SK-N-SH treated with all-trans-retinoic acid at 6 μM for 48 hours (cell line): ENCODE results near the gene AHRR.

Source experiments
- ATAC-seq: fragments of 200-7000 bp; cut with Tn5 transposase; 3 replicates; pipeline ENCODE4 v1.9.1; 2020; ENCODE audit warnings: mild to moderate bottlenecking, moderate library complexity
- ARNTL ChIP-seq: fragments of 450-650 bp; formaldehyde crosslinking; IDR thresholded peaks from 2 replicates; pipeline ENCODE4 v1.5.0; 2020; ENCODE audit warnings: low read depth, mild to moderate bottlenecking, moderate library complexity, borderline replicate concordance
- BACH2 ChIP-seq: fragments of 250-450 bp; sonication (Bioruptor Pico); IDR thresholded peaks from 2 replicates; pipeline ENCODE4 v1.9.0; 2021; ENCODE audit warnings: mild to moderate bottlenecking, borderline replicate concordance
- ESRRG ChIP-seq: fragments of 250-450 bp; sonication (Bioruptor Pico); IDR thresholded peaks from 2 replicates; pipeline ENCODE4 v1.6.1; 2021; ENCODE audit warnings: mild to moderate bottlenecking
- GLIS3 ChIP-seq: fragments of 250-450 bp; sonication (Bioruptor Pico); IDR thresholded peaks from 2 replicates; pipeline ENCODE4 v1.5.0; 2020; ENCODE audit warnings: mild to moderate bottlenecking, moderate library complexity
- ISL1 ChIP-seq: fragments of 250-450 bp; sonication (Bioruptor Pico); IDR thresholded peaks from 2 replicates; pipeline ENCODE4 v2.1.2; 2022; ENCODE audit warnings: mild to moderate bottlenecking, moderate library complexity
- PPARA ChIP-seq: fragments of 250-450 bp; sonication (Bioruptor Pico); IDR thresholded peaks from 2 replicates; pipeline ENCODE4 v1.5.0; 2020; ENCODE audit warnings: mild to moderate bottlenecking, borderline replicate concordance
- RARB ChIP-seq: fragments of 250-450 bp; sonication (Bioruptor Pico); IDR thresholded peaks from 2 replicates; pipeline ENCODE4 v1.8.0; 2021; ENCODE audit warnings: mild to moderate bottlenecking, moderate library complexity
- SNAI2 ChIP-seq: fragments of 250-450 bp; sonication (Bioruptor Pico); IDR thresholded peaks from 2 replicates; pipeline ENCODE4 v1.5.0; 2020; ENCODE audit warnings: mild to moderate bottlenecking, moderate library complexity
- TCF4 ChIP-seq: fragments of 250-450 bp; sonication (Bioruptor Pico); IDR thresholded peaks from 2 replicates; pipeline ENCODE4 v1.8.0; 2021; ENCODE audit warnings: mild to moderate bottlenecking, moderate library complexity, borderline replicate concordance
- TOX ChIP-seq: fragments of 250-450 bp; sonication (Bioruptor Pico); IDR thresholded peaks from 2 replicates; pipeline ENCODE4 v1.8.0; 2021; ENCODE audit warnings: mild to moderate bottlenecking, moderate library complexity, borderline replicate concordance
- ZFP3 ChIP-seq: fragments of 250-450 bp; sonication (Bioruptor Pico); IDR thresholded peaks from 2 replicates; pipeline ENCODE4 v1.5.0; 2020; ENCODE audit warnings: mild to moderate bottlenecking, moderate library complexity
- ZNF565 ChIP-seq: fragments of 450-650 bp; formaldehyde crosslinking; conservative IDR thresholded peaks from 2 replicates; pipeline ENCODE4 v1.5.0; 2020; ENCODE audit warnings: low read depth, mild to moderate bottlenecking, moderate library complexity
- ZNF8 ChIP-seq: fragments of 450-650 bp; formaldehyde crosslinking; IDR thresholded peaks from 2 replicates; pipeline ENCODE4 v1.5.0; 2020; ENCODE audit warnings: mild to moderate bottlenecking, moderate library complexity
- TF ChIP-seq, protein P1 (sequence below): fragments of 250-450 bp; sonication (Bioruptor Pico); IDR thresholded peaks from 2 replicates; pipeline ENCODE4 v1.5.1; 2020; ENCODE audit warnings: low read depth, mild to moderate bottlenecking, moderate library complexity
- TF ChIP-seq, protein P2 (sequence below): fragments of 250-450 bp; sonication (Bioruptor Pico); IDR thresholded peaks from 2 replicates; pipeline ENCODE4 v1.8.0; 2021; ENCODE audit warnings: low read depth, mild to moderate bottlenecking, moderate library complexity, borderline replicate concordance
- TF ChIP-seq, protein P3 (sequence below): fragments of 250-450 bp; sonication (Bioruptor Pico); IDR thresholded peaks from 2 replicates; pipeline ENCODE4 v1.5.0; 2020; ENCODE audit warnings: mild to moderate bottlenecking, moderate library complexity
- TF ChIP-seq, protein P4 (sequence below): fragments of 250-450 bp; sonication (Bioruptor Pico); IDR thresholded peaks from 2 replicates; pipeline ENCODE4 v1.8.0; 2020; ENCODE audit warnings: mild to moderate bottlenecking, moderate library complexity, borderline replicate concordance
- TF ChIP-seq, protein P5 (sequence below): fragments of 250-450 bp; sonication (Bioruptor Pico); IDR thresholded peaks from 2 replicates; pipeline ENCODE4 v1.5.1; 2021; ENCODE audit warnings: mild to moderate bottlenecking, moderate library complexity

The AHRR gene

DNA sequence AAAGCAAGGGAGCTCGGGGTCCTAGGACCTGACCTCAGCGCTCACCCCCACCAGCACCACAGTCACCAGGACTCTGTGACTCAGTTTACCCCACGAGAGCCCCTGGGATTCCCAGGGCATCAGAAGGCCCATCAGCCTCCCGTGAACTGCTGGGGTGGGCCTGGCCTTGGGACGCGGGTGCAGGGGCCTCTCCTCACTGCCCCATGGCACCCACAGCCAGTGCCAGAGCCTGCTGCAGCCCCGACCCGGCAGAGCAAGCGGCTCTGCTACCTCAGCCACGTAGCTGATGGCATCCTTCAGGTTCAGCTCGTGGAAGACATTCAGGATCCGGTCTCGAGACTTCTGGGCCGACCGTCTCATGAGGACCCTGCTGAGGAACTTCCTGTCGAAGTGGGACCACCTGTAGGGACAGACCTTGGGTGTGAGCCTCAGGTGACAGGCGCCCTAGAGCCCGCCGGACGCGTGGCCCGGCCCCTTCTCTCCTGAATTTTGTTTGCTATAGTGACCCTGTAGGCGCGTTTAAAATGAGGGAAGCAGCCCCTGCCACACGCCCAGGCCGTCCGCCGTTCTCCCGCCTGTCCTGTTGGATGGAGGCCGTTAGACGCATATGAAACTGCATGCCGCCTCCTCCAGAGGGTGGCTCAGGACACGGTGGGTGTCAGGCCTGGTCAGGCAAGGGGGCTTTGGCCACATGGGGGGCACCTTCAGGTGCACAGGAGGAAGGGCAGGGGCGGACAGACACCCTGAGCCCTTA lies 158.2 kb downstream of the AHRR start (continued):
- TF ChIP-seq, protein P1, sequence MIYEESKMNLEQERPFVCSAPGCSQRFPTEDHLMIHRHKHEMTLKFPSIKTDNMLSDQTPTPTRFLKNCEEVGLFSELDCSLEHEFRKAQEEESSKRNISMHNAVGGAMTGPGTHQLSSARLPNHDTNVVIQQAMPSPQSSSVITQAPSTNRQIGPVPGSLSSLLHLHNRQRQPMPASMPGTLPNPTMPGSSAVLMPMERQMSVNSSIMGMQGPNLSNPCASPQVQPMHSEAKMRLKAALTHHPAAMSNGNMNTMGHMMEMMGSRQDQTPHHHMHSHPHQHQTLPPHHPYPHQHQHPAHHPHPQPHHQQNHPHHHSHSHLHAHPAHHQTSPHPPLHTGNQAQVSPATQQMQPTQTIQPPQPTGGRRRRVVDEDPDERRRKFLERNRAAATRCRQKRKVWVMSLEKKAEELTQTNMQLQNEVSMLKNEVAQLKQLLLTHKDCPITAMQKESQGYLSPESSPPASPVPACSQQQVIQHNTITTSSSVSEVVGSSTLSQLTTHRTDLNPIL (CRISPR knock-in tag) = no peak
- TF ChIP-seq, protein P2, sequence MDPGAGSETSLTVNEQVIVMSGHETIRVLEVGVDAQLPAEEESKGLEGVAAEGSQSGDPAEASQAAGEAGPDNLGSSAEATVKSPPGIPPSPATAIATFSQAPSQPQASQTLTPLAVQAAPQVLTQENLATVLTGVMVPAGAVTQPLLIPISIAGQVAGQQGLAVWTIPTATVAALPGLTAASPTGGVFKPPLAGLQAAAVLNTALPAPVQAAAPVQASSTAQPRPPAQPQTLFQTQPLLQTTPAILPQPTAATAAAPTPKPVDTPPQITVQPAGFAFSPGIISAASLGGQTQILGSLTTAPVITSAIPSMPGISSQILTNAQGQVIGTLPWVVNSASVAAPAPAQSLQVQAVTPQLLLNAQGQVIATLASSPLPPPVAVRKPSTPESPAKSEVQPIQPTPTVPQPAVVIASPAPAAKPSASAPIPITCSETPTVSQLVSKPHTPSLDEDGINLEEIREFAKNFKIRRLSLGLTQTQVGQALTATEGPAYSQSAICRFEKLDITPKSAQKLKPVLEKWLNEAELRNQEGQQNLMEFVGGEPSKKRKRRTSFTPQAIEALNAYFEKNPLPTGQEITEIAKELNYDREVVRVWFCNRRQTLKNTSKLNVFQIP (CRISPR knock-in tag) = no peak
- TF ChIP-seq, protein P3, sequence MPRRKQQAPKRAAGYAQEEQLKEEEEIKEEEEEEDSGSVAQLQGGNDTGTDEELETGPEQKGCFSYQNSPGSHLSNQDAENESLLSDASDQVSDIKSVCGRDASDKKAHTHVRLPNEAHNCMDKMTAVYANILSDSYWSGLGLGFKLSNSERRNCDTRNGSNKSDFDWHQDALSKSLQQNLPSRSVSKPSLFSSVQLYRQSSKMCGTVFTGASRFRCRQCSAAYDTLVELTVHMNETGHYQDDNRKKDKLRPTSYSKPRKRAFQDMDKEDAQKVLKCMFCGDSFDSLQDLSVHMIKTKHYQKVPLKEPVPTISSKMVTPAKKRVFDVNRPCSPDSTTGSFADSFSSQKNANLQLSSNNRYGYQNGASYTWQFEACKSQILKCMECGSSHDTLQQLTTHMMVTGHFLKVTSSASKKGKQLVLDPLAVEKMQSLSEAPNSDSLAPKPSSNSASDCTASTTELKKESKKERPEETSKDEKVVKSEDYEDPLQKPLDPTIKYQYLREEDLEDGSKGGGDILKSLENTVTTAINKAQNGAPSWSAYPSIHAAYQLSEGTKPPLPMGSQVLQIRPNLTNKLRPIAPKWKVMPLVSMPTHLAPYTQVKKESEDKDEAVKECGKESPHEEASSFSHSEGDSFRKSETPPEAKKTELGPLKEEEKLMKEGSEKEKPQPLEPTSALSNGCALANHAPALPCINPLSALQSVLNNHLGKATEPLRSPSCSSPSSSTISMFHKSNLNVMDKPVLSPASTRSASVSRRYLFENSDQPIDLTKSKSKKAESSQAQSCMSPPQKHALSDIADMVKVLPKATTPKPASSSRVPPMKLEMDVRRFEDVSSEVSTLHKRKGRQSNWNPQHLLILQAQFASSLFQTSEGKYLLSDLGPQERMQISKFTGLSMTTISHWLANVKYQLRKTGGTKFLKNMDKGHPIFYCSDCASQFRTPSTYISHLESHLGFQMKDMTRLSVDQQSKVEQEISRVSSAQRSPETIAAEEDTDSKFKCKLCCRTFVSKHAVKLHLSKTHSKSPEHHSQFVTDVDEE (CRISPR knock-in tag) = no peak
- TF ChIP-seq, all 23 proteins: peak for 0

DNA sequence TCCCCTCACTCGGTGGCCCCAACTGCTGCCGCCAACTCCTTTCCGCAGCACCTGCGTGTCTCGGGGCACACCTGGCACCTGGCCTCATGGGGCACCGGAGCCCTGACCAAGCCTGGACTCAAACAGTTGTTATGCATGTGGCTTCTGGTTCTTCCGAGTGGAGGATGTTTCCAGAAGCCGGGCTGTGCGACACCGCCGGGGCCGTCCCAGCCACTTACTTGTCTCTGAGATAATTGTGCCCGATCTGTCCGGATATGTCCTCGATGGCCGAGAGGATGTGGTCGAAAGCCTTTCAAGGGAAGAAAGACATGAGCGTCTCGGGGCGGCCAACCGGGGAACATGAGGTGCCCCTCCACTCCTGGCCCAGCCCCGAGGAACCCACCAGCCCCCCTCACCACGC lies 159.8 kb downstream of the AHRR start:
- ATAC-seq = no peak
- TF ChIP-seq, protein P2 (CRISPR knock-in tag) = no peak
- TF ChIP-seq RARB = no peak
- TF ChIP-seq TCF4 = no peak
- TF ChIP-seq, protein P4, sequence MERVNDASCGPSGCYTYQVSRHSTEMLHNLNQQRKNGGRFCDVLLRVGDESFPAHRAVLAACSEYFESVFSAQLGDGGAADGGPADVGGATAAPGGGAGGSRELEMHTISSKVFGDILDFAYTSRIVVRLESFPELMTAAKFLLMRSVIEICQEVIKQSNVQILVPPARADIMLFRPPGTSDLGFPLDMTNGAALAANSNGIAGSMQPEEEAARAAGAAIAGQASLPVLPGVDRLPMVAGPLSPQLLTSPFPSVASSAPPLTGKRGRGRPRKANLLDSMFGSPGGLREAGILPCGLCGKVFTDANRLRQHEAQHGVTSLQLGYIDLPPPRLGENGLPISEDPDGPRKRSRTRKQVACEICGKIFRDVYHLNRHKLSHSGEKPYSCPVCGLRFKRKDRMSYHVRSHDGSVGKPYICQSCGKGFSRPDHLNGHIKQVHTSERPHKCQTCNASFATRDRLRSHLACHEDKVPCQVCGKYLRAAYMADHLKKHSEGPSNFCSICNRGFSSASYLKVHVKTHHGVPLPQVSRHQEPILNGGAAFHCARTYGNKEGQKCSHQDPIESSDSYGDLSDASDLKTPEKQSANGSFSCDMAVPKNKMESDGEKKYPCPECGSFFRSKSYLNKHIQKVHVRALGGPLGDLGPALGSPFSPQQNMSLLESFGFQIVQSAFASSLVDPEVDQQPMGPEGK (CRISPR knock-in tag) = no peak
- TF ChIP-seq SNAI2 = no peak
- no peak for TF ChIP-seq TOX (CRISPR knock-in tag)
- TF ChIP-seq, protein P3 (CRISPR knock-in tag) = no peak
- no peak for TF ChIP-seq ZNF565 (CRISPR knock-in tag)
- TF ChIP-seq ESRRG (CRISPR knock-in tag) = no peak
- TF ChIP-seq ZNF8 (CRISPR knock-in tag) = no peak
- no peak for TF ChIP-seq BACH2
- TF ChIP-seq ARNTL = no peak
- no peak for TF ChIP-seq PPARA (CRISPR knock-in tag)
- no peak for TF ChIP-seq ZFP3 (CRISPR knock-in tag)
- TF ChIP-seq, protein P1 (CRISPR knock-in tag) = no peak
- TF ChIP-seq ISL1 (CRISPR knock-in tag) = no peak
- TF ChIP-seq, protein P5, sequence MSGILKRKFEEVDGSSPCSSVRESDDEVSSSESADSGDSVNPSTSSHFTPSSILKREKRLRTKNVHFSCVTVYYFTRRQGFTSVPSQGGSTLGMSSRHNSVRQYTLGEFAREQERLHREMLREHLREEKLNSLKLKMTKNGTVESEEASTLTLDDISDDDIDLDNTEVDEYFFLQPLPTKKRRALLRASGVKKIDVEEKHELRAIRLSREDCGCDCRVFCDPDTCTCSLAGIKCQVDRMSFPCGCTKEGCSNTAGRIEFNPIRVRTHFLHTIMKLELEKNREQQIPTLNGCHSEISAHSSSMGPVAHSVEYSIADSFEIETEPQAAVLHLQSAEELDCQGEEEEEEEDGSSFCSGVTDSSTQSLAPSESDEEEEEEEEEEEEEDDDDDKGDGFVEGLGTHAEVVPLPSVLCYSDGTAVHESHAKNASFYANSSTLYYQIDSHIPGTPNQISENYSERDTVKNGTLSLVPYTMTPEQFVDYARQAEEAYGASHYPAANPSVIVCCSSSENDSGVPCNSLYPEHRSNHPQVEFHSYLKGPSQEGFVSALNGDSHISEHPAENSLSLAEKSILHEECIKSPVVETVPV (CRISPR knock-in tag) = no peak
- TF ChIP-seq GLIS3 (CRISPR knock-in tag) = no peak
- TF ChIP-seq, all 23 proteins: peak for 0
